KBM-7 (cell line): ENCODE data around the gene WIPF2.
"Not testable (repeated sequence)": the region's sequence is repeated elsewhere in the genome, so short reads cannot be mapped to it uniquely, and the experiment has no call there.

Experiments
- DNase-seq: peaks from one replicate; pipeline ENCODE4 v3.0.0-alpha.2; 2015
- in situ Hi-C: fragments of 300-500 bp; cut with MboI; formaldehyde crosslinking; loops from 2 replicates; pipeline ENCODE4 v1.14.3; 2020; ENCODE audit warnings: low sequenced_read_pairs, low pct_unique_long_range_greater_than_20kb, mixed read lengths

Gene WIPF2

DNA sequence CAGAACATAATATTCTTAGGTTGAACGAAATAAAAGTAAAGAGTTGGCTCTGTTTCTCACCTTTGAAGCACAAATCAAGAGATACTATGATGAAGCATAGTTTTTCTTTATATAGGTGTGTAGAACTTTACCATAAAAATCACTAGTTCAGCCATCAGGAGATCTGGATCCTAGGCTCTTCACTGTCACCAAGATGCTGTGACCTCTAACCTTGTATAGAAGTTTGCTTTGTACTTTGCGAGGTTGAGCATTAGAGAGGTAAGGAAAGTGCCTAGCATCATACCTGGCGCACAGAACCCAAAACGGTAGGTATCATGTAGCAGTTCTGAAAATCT, 68.0 kb downstream of the WIPF2 start:
- in situ Hi-C loops: no loop called here
- no peak for DNase-seq

- DNase-seq: peak; percentile 100
- in situ Hi-C loops: no loop called here
Measured at GRCh38 chr17:40287494-40288369, 68.6 kb downstream of the WIPF2 start, which contains the start of gene CDC6. Gene CDC6 (plus strand): TSS chr17:40287879. CDS start chr17:40289421, 1,542 bp downstream.

GRCh38 chr17:40290629-40291280, 71.7 kb downstream of the WIPF2 start:
- in situ Hi-C loops: no loop called here
- DNase-seq: peak; percentile 72

DNA sequence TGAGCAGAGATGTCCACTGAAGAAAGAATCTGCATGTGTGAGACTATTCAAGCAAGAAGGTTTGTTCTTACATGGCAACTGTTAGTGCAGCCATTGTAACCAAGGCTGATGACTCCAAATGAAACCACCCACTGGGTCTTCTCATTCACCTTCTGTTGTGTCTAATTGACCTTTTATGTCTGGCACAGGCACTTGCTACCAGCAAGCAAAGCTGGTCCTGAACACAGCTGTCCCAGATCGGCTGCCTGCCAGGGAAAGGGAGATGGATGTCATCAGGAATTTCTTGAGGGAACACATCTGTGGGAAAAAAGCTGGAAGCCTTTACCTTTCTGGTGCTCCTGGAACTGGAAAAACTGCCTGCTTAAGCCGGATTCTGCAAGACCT, 72.2 kb downstream of the WIPF2 start:
- DNase-seq: no peak
- in situ Hi-C loops: no loop called here

GRCh38 chr17:40293363-40293762, 74.3 kb downstream of the WIPF2 start:
- in situ Hi-C loops: no loop called here
- DNase-seq: no peak

DNA sequence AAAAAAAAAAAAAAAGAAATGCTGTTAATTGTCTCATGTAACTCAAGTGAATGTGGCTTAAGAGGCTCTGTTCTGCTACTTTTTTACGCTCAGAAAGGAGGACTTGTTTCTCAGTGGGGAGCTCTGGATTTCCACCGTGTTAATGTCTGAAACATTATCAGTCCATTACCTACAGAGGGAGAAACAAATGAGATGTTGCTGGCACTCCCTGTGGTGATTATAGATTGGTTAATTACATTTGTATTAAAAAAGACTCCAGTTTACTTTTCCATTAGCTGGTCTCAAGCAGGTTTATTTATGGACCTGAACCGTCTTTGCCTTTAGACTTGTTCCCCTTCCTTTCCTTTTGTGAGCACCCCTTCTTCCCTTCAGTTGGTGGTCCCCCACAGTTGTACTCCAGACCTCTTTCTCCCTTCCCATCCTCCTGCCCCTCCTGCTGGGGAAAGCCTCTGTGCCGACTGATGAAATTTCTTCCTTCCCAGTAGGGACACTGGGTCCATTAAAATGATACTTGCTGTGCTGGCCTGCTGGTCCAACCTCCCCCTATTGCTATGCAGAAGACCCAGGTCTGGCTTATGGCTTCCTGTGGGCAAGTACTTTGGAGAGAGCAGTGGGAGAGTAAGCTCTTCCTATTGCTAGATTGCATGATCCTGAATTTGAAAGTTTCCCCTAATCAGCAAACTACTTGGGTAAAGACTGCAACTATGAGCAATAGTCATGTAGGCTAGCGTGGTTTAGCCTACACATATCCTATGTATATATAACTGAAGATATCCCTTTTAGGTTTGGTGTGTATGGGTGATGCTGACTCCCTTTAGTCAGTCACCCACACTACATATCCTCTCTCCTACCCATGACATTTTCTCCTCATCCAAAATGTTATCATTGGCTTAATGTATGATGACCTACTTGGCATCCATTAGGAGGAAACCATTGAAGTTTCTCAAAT, 76.7 kb downstream of the WIPF2 start:
- DNase-seq: no peak
- in situ Hi-C loops: no loop called here

- in situ Hi-C loops: no loop called here
- no peak for DNase-seq
Measured at GRCh38 chr17:40297511-40297910, 78.4 kb downstream of the WIPF2 start.

DNA sequence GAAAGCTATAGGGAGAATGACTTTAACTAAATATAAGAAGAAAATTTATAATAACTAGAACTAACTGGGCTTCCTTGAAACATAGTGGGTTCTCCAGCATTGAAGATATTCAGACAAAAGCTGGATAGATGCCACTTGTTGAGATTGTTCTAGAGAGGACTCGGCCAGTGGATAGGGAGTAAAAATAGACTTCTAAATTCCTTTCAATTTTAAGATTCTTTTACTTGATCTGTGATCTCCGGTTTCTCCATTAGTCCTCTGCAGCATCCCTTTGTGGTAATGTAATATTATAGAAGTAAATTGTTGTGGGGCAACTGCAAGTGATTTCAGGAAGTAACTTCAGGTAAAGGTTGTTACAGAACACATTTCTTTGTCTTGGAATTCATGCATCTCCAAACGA, 79.6 kb downstream of the WIPF2 start:
- DNase-seq: no peak
- in situ Hi-C loops: no loop called here

- DNase-seq, in situ Hi-C loops: not testable (repeated sequence)
Measured at GRCh38 chr17:40299159-40299757, 80.2 kb downstream of the WIPF2 start.

DNA sequence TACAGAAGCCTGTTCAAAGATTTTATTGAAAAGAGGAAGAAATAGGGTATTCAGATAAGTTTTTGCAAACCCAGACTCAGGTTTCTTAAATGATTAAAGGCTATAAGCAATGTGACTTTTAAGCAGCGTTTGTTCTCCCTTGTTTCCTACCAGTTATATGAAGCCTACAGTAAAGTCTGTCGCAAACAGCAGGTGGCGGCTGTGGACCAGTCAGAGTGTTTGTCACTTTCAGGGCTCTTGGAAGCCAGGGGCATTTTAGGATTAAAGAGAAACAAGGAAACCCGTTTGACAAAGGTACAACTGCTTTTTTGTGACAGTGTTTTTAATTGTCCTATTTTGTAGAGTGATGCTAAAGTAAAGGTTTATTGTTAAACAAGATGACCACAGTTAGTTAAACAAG, 82.2 kb downstream of the WIPF2 start:
- DNase-seq: peak; percentile 36
- in situ Hi-C loops: no loop called here

- DNase-seq: peak; percentile 90
- in situ Hi-C loops: no loop called here
Measured at GRCh38 chr17:40303009-40303657, 84.0 kb downstream of the WIPF2 start.

DNA sequence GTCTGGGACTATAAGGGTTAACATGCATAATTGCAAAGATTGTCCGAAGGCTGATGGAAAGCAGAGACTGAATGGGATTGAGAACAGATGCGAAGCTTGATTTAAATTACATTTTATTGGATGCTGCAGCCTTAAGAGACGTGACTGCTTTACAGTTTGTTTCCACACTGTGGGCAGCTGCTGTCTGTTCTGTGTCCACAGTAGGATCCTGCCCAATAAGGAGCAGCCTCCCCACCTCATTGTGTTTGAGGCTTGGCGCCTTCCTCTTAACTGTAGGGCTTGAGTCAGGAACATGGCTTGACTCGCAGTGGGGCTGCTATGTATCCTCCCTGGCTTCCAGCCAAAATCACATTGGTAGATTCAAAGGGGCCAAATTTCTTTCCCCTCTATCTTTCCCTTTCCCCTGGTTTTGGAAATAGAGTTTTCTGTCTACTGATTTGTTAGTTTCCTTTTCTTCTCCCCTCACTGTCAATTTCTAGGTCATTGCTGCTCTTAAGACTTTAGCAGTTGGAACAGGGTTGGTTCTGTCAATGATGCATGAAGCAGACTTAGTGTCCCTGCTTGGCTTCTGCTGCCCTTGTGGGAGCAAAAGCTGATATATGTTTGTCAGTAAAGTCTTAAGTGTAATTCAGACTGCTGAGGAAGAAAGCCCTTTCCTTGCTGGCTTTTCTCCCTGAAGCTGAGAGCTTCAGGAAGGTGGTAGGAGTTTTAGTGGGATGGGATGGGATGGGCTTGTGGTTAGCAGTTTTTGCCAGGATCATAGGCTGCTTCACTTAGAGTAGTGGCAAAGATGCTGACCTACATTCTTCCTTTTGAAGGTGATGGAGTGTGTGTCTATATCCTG, 84.8 kb downstream of the WIPF2 start:
- in situ Hi-C loops: no loop called here
- no peak for DNase-seq

GRCh38 chr17:40304552-40304863, 85.4 kb downstream of the WIPF2 start:
- DNase-seq, in situ Hi-C loops: not testable (repeated sequence)

- in situ Hi-C loops: not testable (repeated sequence)
Measured at GRCh38 chr17:40304866-40305265, 85.8 kb downstream of the WIPF2 start.

GRCh38 chr17:40306395-40306794, 87.3 kb downstream of the WIPF2 start:
- in situ Hi-C loops: no loop called here
- no peak for DNase-seq

More at GRCh38 chr17:40304866-40305265, 85.8 kb downstream of the WIPF2 start:
- not testable (repeated sequence) for DNase-seq

- in situ Hi-C loops: no loop called here
Measured at GRCh38 chr17:40307001-40307730, 88.1 kb downstream of the WIPF2 start.

GRCh38 chr17:40307740-40308239, 88.7 kb downstream of the WIPF2 start:
- DNase-seq: peak; percentile 34
- in situ Hi-C loops: no loop called here

More at GRCh38 chr17:40307001-40307730, 88.1 kb downstream of the WIPF2 start:
- DNase-seq: peak; percentile 31
